PC-9 (cell line): ENCODE measurements around the gene ACCS. TPM values are rescaled to one million over a fixed set of nuclear protein-coding genes. Genes with fewer than 3 reads are reported as not detected.

Experiments used
- BruUV-seq: library from RNA; stranded (reverse); fragments of 400-500 nt; replicated peaks from 2 replicates; lab custom pipeline; 2021; lab: Mats Ljungman, UMichigan
- CTCF ChIA-PET: fragments of 300-600 bp; sonication (Branson Sonifier 250); formaldehyde crosslinking; loops from one replicate; lab custom pipeline; 2022; ENCODE audit warnings: antibody characterized with exemption; lab: Charles Lee
- POLR2A ChIA-PET: fragments of 300-600 bp; sonication (Branson Sonifier 250); formaldehyde crosslinking; loops from one replicate; lab custom pipeline; 2022; ENCODE audit warnings: antibody characterized with exemption; ENCODE audit not compliant: unreplicated experiment; lab: Charles Lee
- DNase-seq, 2 experiments: peaks; one replicate each; pipeline versions ENCODE4 v3.0.0 to v3.0.0-alpha.2; 2015 to 2022; ENCODE audit warnings: mixed read lengths in 1 of 2
- H2AFZ ChIP-seq: fragments of 200-600 bp; sonication (generic); 2 replicates; pipeline ENCODE4 v1.8.1; 2017; ENCODE audit warnings: antibody characterized with exemption
- H3F3A ChIP-seq: fragments of 200-600 bp; sonication (generic); 2 replicates; pipeline ENCODE4 v1.8.1; 2017; ENCODE audit warnings: antibody characterized with exemption, mild to moderate bottlenecking, low read depth; ENCODE audit not compliant: insufficient read depth
- H3K27ac ChIP-seq: fragments of 200-600 bp; sonication (generic); 2 replicates; pipeline ENCODE4 v1.6.1; 2016; ENCODE audit warnings: mixed run types
- H3K27me3 ChIP-seq: fragments of 200-600 bp; sonication (generic); 2 replicates; pipeline ENCODE4 v1.6.1; 2016; ENCODE audit warnings: low read depth, mixed run types; ENCODE audit not compliant: insufficient read depth
- H3K36me3 ChIP-seq: fragments of 200-600 bp; sonication (generic); 2 replicates; pipeline ENCODE4 v1.6.1; 2016; ENCODE audit warnings: low read depth, mixed run types
- H3K4me1 ChIP-seq: fragments of 200-600 bp; sonication (generic); replicated peaks from 2 replicates; pipeline ENCODE4 v1.6.1; 2016; ENCODE audit warnings: mixed run types; ENCODE audit not compliant: insufficient read depth
- H3K4me2 ChIP-seq: fragments of 200-600 bp; sonication (generic); 2 replicates; pipeline ENCODE4 v1.6.1; 2017; ENCODE audit warnings: mixed run types
- H3K4me3 ChIP-seq: fragments of 200-600 bp; sonication (generic); 2 replicates; pipeline ENCODE4 v1.6.1; 2016; ENCODE audit warnings: mixed run types
- H3K79me2 ChIP-seq: fragments of 200-600 bp; sonication (generic); 2 replicates; pipeline ENCODE4 v1.6.1; 2017; ENCODE audit warnings: low read depth, mixed run types
- H3K9me2 ChIP-seq: fragments of 200-600 bp; sonication (generic); 2 replicates; pipeline ENCODE4 v1.8.1; 2017; ENCODE audit warnings: mild to moderate bottlenecking; ENCODE audit not compliant: insufficient read depth
- H3K9me3 ChIP-seq: fragments of 200-600 bp; sonication (generic); 2 replicates; pipeline ENCODE4 v1.8.1; 2016; ENCODE audit warnings: low read depth; ENCODE audit not compliant: insufficient read depth
- H4K20me1 ChIP-seq: fragments of 200-600 bp; sonication (generic); 2 replicates; pipeline ENCODE4 v1.8.1; 2017; ENCODE audit not compliant: insufficient read depth
- EZH2 ChIP-seq: fragments of 200-600 bp; sonication (generic); IDR thresholded peaks from 2 replicates; pipeline ENCODE4 v1.8.0; 2017; ENCODE audit warnings: antibody characterized with exemption, low read depth
- intact Hi-C: fragments of 100-400 bp; cut with micrococcal nuclease; formaldehyde crosslinking; loops from one replicate; pipeline ENCODE4 v1.10.0; 2022; ENCODE audit not compliant: unreplicated experiment
- total RNA-seq: library from RNA; stranded (reverse); gene quantifications from 2 replicates; pipeline ENCODE4 v1.2.3, GENCODE V29; 2021
- TF ChIP-seq, protein P1 (sequence below): fragments of 200-600 bp; sonication (generic); conservative IDR thresholded peaks from 2 replicates; pipeline ENCODE4 v1.6.1; 2017; ENCODE audit warnings: mixed run types, antibody characterized with exemption, mild to moderate bottlenecking, moderate library complexity

ACCS gene
- total RNA-seq, 1 experiment from 2014 or later: 44.6 TPM

DNA sequence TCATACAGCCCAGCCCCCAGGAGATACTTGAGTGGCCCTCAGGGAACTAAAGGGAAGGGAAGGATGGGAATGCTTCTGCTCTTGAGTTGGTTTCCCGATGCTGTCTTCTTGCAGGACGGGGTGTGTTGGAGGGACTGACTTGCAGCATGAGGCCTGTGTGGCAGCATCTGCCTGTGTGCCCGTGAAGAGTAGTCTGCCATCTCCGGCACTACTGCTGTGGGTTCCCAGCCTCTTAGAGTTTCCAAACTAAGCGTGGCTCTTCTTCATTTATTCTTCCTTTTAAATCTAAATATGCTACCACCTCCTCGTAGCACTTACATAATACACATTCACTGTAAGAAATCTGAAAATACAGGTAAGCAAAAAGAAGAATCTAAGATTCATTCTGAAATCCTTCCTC, 42.2 kb downstream of the ACCS start:
- H3K4me1 ChIP-seq: no peaks in the 10 kb centered on the region
- H3K36me3 ChIP-seq: no peaks in the 10 kb centered on the region; the same call in 1 of the 2 replicates
- no peak overlapping the region for H2AFZ ChIP-seq
- ChIA-PET POLR2A (no interaction called here), CTCF (no interaction called here)
- peaks cover 6% of the 10 kb centered on the region for H4K20me1 ChIP-seq
- no peak overlapping the region for H3K4me3 ChIP-seq
- TF ChIP-seq, protein P1, sequence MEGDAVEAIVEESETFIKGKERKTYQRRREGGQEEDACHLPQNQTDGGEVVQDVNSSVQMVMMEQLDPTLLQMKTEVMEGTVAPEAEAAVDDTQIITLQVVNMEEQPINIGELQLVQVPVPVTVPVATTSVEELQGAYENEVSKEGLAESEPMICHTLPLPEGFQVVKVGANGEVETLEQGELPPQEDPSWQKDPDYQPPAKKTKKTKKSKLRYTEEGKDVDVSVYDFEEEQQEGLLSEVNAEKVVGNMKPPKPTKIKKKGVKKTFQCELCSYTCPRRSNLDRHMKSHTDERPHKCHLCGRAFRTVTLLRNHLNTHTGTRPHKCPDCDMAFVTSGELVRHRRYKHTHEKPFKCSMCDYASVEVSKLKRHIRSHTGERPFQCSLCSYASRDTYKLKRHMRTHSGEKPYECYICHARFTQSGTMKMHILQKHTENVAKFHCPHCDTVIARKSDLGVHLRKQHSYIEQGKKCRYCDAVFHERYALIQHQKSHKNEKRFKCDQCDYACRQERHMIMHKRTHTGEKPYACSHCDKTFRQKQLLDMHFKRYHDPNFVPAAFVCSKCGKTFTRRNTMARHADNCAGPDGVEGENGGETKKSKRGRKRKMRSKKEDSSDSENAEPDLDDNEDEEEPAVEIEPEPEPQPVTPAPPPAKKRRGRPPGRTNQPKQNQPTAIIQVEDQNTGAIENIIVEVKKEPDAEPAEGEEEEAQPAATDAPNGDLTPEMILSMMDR: no peak
- TF ChIP-seq EZH2: no peak
- peaks cover 8% of the 10 kb centered on the region; the same call in 1 of the 2 replicates for H3K79me2 ChIP-seq
- H3F3A ChIP-seq: no peaks in the 10 kb centered on the region; the same call in 1 of the 2 replicates
- intact Hi-C loops: no loop called here
- no peak overlapping the region for H3K27ac ChIP-seq
- no peaks in the 10 kb centered on the region for H3K9me2 ChIP-seq
- no peaks in the 10 kb centered on the region for H3K9me3 ChIP-seq
- DNase-seq: no peak
- no TSS peak for BruUV-seq
- no peak overlapping the region for H3K4me2 ChIP-seq
- H3K27me3 ChIP-seq: no peaks in the 10 kb centered on the region

DNA sequence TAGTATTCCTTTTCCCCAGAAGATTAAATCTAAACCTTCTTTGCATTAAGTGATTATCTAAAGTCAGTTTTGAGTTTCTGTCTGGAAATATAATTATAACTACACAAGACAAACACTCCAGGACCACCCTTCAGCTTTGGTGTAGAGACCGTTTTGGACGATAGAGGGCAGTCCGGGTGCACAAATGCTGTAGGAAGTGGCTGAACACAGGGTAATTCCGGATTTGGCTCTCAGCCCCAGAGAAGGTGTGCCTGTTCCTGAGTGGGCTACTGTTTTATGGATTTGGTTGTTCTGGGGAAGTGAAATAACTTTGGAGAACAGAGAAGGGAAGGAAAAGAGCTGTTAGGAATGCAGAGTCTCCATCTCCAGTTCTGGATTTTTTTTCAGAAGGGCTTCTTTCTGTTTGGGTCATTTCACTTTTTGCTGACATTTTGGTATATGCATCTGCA, 44.2 kb downstream of the ACCS start:
- Histone ChIP-seq H3K36me3 (peaks cover 1% of the 10 kb centered on the region; the same call in 1 of the 2 replicates), H3K27me3 (no peaks in the 10 kb centered on the region), H3K9me3 (no peaks in the 10 kb centered on the region), H3K9me2 (no peaks in the 10 kb centered on the region), H3K4me1 (no peaks in the 10 kb centered on the region), H2AFZ (no peak overlapping the region), H3K4me2 (no peak overlapping the region), H3F3A (no peaks in the 10 kb centered on the region), H3K79me2 (no peaks in the 10 kb centered on the region), H4K20me1 (peaks cover 6% of the 10 kb centered on the region), H3K4me3 (no peak overlapping the region), H3K27ac (no peak overlapping the region)
- ChIA-PET POLR2A (no interaction called here), CTCF (interaction anchor here (0.8 to 1.0 kb wide), 2 partner anchors 16 to 447 kb away, joined by 3 read pairs; no protein-coding TSS in a partner anchor)
- no TSS peak for BruUV-seq
- peak in 1 of 2 experiments; percentile 39 for DNase-seq
- TF ChIP-seq EZH2: no peak
- TF ChIP-seq, protein P1: peak; percentile 86
- intact Hi-C loops: loop anchor here (5.0 kb wide), 1 partner anchor 427 kb away; no protein-coding TSS in a partner anchor

DNA sequence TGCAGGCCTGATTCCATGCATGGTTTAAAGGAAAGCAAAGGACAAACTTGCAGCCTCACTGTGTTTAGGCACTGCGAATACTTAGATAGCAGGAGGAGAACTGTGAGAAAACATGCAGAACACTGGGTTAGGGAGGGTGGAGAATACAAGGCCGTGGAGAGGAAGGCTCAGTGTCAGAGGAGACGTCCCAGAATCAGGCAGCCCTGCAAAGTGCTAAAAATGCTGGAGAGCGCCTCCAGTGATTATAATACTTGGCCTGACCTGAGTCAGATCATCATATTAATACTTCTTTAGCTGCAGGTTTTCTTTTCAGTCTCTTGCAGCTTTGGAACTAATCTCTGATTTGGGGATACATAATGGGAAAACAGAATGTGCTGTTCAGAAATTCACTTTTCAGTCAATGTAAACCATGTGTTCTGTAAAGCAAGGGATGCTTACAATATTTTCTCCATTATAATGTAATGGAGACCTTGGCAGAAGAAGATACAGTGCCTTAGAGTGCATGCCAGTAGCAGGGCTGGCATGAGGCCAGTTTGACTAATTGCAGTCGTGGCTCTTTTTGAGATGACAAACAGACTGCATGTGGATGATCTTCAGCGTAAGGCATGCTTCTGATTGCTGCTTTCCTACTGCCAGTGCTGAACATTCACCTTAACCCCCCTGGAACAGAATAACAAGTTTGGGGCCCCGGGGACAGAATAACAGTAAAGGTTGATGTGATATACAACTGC, 46.2 kb downstream of the ACCS start:
- H4K20me1 ChIP-seq: peaks cover 6% of the 10 kb centered on the region; the same call in 1 of the 2 replicates
- no peak for DNase-seq
- BruUV-seq: no TSS peak
- H3F3A ChIP-seq: no peaks in the 10 kb centered on the region
- no peaks in the 10 kb centered on the region for H3K79me2 ChIP-seq
- H3K36me3 ChIP-seq: 0 out of 2 replicates have a peak, but pooled peaks cover 5% of the 10 kb centered on the region
- no peaks in the 10 kb centered on the region for H3K9me2 ChIP-seq
- no peak overlapping the region for H2AFZ ChIP-seq
- no peak overlapping the region for H3K27ac ChIP-seq
- no peak overlapping the region for H3K4me2 ChIP-seq
- intact Hi-C loops: loop anchor here (5.0 kb wide), 1 partner anchor 425 kb away; no protein-coding TSS in a partner anchor
- CTCF ChIA-PET: no interaction called here
- no peak overlapping the region for H3K4me3 ChIP-seq
- no peaks in the 10 kb centered on the region for H3K4me1 ChIP-seq
- POLR2A ChIA-PET: no interaction called here
- TF ChIP-seq EZH2: no peak
- TF ChIP-seq, protein P1: no peak
- no peaks in the 10 kb centered on the region for H3K9me3 ChIP-seq
- H3K27me3 ChIP-seq: no peaks in the 10 kb centered on the region
